ENCODE results near the gene UBE2V1. TPM values are rescaled to one million over a fixed set of nuclear protein-coding genes. Genes with fewer than 3 reads are reported as not detected.

UBE2V1 gene
- total and polyA plus RNA-seq, 7 donors = 55.0 to 117 (median 80.4) TPM

DNA sequence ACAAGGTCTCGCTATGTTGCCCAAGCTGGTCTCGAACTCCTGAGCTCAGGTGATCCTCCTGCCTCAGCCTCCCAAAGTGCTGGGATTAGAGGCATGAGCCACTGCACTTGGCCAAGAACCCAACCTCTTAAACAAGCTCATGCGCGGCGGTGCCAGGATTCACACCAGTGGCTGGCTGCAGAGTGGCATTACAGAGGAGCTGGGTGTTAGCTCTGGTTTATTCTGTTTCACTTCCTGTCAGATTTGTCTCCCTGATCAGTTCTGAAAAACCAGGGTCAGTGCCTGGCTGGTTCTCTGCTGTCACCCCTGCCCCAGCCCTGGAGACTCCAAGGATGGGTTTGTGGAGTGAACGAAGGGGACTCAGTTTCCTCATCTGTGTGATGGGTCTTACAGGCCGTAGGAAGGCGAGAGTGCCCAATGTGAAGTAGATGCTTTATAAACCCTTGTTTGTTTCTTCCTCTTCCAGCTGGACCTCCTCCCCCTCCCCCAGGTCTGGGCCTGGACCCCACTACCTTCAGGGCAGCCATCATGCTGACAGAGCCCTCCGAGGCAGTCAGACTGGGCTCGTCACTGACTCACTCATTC is 63.4 kb downstream of the UBE2V1 start:
- no peak overlapping the region for H3K27ac ChIP-seq
- no peak overlapping the region for H3K4me3 ChIP-seq
- TF ChIP-seq POLR2AphosphoS5 (IDR thresholded peaks at IDR 0.05) (no peak), CTCF (IDR thresholded peaks at IDR 0.05) (no peak), POLR2A (IDR thresholded peaks at IDR 0.05) (no peak), EP300 (IDR thresholded peaks at IDR 0.05) (no peak)
- DNase-seq = no peak
- no peaks in the 10 kb centered on the region for H3K27me3 ChIP-seq
- intact Hi-C loops (cut with DNase I) = no loop called here
- H3K9me3 ChIP-seq = no peaks in the 10 kb centered on the region
- WGBS, 2 donors = 84 to 90% methylated on average over 10 of the region's 10 CpGs
- H3K36me3 ChIP-seq = no peaks in the 10 kb centered on the region
- peaks cover 0 to 10% (median 5%) of the 10 kb centered on the region in 4 donors for H3K4me1 ChIP-seq

DNA sequence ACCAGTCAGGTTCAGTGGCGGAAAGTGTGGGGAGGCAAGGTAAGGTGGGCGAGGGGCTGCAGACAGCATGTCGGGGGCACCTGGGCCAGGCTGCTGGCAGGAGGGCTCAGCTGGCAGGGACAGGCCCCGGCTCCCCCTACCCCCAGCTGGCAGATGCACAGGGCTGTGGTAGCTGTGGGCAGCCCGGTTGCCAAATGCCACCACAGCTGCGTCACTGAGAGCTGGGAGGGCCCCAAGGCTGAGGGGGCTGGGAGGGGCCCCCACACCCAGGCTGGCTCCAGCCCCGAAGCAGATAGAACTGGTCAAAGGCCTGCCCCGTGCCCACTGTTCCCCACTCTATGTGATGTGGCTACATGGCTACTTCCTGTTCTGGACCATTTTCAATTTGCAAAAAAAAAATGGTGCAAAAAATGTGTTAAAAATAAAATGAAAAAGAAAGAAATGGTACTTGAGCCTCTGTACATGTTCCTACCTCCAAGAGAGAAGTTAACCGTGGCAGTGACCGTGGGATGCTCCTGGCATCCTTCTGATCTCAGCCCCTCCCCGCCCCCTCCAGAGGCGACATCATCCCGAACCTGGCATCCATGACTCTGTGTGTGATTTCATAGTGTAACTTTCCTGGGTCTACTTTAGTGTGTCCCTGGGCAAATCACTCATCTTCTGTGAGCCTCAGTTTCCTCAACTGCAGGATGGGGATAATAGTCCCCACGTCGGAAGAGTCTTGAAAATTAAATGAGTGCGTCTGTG is 64.4 kb downstream of the UBE2V1 start:
- H3K27ac ChIP-seq = peak overlapping the region in 2 of 4 donors; percentile 13 to 61
- no peak for DNase-seq
- intact Hi-C loops (cut with DNase I) = no loop called here

GRCh38 chr20:50044353-50044960 is 68.5 kb downstream of the UBE2V1 start:
- DNase-seq = no peak
- H3K4me1 ChIP-seq = peaks cover 0 to 5% (median 4%) of the 10 kb centered on the region in 4 donors
- no peaks in the 10 kb centered on the region for H3K36me3 ChIP-seq
- H3K4me3 ChIP-seq = no peak overlapping the region
- intact Hi-C loops (cut with DNase I) = no loop called here
- 85 to 87% methylated on average over 5 of the region's 5 CpGs for WGBS, 2 donors
- H3K27ac ChIP-seq = no peak overlapping the region
- no peaks in the 10 kb centered on the region for H3K9me3 ChIP-seq
- H3K27me3 ChIP-seq = no peaks in the 10 kb centered on the region
- TF ChIP-seq POLR2A (IDR thresholded peaks at IDR 0.05) (no peak), EP300 (IDR thresholded peaks at IDR 0.05) (no peak), CTCF (IDR thresholded peaks at IDR 0.05) (no peak), POLR2AphosphoS5 (IDR thresholded peaks at IDR 0.05) (no peak)

More for the DNA sequence above, 64.4 kb downstream of the UBE2V1 start:
- Histone ChIP-seq H3K4me1 (peaks cover 0 to 9% (median 4%) of the 10 kb centered on the region in 4 donors), H3K9me3 (no peaks in the 10 kb centered on the region), H3K36me3 (no peaks in the 10 kb centered on the region), H3K4me3 (no peak overlapping the region), H3K27me3 (no peaks in the 10 kb centered on the region)
- TF ChIP-seq CTCF (IDR thresholded peaks at IDR 0.05) (no peak), EP300 (IDR thresholded peaks at IDR 0.05) (no peak), POLR2A (IDR thresholded peaks at IDR 0.05) (no peak), POLR2AphosphoS5 (IDR thresholded peaks at IDR 0.05) (no peak)
- WGBS, 2 donors = 63 to 73% methylated on average over 16 of the region's 16 CpGs

- intact Hi-C loops (cut with DNase I) = no loop called here
- no peak overlapping the region for H3K4me3 ChIP-seq
- no peaks in the 10 kb centered on the region for H3K27me3 ChIP-seq
- peaks cover 0 to 5% (median 4%) of the 10 kb centered on the region in 4 donors for H3K4me1 ChIP-seq
- DNase-seq = no peak
- no peak overlapping the region for H3K27ac ChIP-seq
- 91 to 92% methylated on average over 22 of the region's 22 CpGs for WGBS, 2 donors
- H3K36me3 ChIP-seq = no peaks in the 10 kb centered on the region
- TF ChIP-seq CTCF (IDR thresholded peaks at IDR 0.05) (no peak), POLR2AphosphoS5 (IDR thresholded peaks at IDR 0.05) (no peak), POLR2A (IDR thresholded peaks at IDR 0.05) (no peak), EP300 (IDR thresholded peaks at IDR 0.05) (no peak)
- H3K9me3 ChIP-seq = no peaks in the 10 kb centered on the region
Observed at GRCh38 chr20:50043573-50044352, 69.2 kb downstream of the UBE2V1 start.
